Measurements from ENCODE around the gene IL1RAPL2.

- no peak for TF ChIP-seq POLR2AphosphoS5 (IDR thresholded peaks at IDR 0.05)
- no peak for TF ChIP-seq CTCF (IDR thresholded peaks at IDR 0.05)
- TF ChIP-seq POLR2A (IDR thresholded peaks at IDR 0.05) = no peak
These were observed 613.6 kb downstream of the IL1RAPL2 start for GRCh38 chrX:105179644-105180043.

Data from transverse colon (tissue), 4 donors.